NB4 (cell line): Measurements from ENCODE around the gene CPEB2.

Experiments used
- DNase-seq: peaks from one replicate; pipeline ENCODE4 v3.0.0; 2010; ENCODE audit warnings: low read depth
- H3K4me3 ChIP-seq: one replicate; pipeline ENCODE4 v1.5.1; 2011; ENCODE audit warnings: mild to moderate bottlenecking, low read depth, low read length, moderate library complexity
- CTCF ChIP-seq: IDR thresholded peaks from one replicate; pipeline ENCODE4 v1.5.1; 2012; ENCODE audit warnings: low read depth, low read length
- MAX ChIP-seq: IDR thresholded peaks from 2 replicates; pipeline ENCODE4 v1.6.1; 2011; ENCODE audit warnings: low read depth, low read length
- MYC ChIP-seq: IDR thresholded peaks from 2 replicates; pipeline ENCODE4 v1.6.1; 2011; ENCODE audit warnings: low read depth, low read length
- POLR2A ChIP-seq: IDR thresholded peaks from 2 replicates; pipeline ENCODE4 v1.6.1; 2011; ENCODE audit warnings: mild to moderate bottlenecking; ENCODE audit not compliant: insufficient read length; ENCODE audit errors: extremely low read depth

CPEB2 gene

DNA sequence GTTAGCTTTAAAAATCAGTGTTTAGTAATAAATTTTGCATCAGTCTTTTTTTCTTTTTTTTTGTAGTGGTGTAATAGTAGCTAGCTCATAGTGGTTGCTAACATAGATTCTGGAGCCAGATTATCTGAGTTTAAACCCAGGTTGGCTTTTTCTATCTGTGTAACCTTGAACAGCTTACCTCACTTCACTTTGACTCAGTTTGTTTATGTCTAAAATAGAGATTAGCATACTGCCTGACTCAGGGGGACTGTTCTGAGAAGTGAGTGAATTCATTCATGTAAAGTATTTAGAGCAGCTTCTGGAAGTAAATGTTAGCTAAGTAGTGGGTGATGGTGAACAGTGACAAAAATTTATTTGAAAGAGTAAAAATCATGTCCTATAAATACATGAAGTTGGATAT, 32.9 kb downstream of the CPEB2 start:
- no peak overlapping the region for H3K4me3 ChIP-seq
- no peak for DNase-seq
- TF ChIP-seq MYC, result no peak
- TF ChIP-seq CTCF, result no peak
- TF ChIP-seq MAX, result no peak
- no peak for TF ChIP-seq POLR2A

- TF ChIP-seq POLR2A (no peak), CTCF (no peak), MAX (no peak), MYC (no peak)
- no peak overlapping the region for H3K4me3 ChIP-seq
- DNase-seq, result no peak
Measured at GRCh38 chr4:15037923-15038541, 35.8 kb downstream of the CPEB2 start.

DNA sequence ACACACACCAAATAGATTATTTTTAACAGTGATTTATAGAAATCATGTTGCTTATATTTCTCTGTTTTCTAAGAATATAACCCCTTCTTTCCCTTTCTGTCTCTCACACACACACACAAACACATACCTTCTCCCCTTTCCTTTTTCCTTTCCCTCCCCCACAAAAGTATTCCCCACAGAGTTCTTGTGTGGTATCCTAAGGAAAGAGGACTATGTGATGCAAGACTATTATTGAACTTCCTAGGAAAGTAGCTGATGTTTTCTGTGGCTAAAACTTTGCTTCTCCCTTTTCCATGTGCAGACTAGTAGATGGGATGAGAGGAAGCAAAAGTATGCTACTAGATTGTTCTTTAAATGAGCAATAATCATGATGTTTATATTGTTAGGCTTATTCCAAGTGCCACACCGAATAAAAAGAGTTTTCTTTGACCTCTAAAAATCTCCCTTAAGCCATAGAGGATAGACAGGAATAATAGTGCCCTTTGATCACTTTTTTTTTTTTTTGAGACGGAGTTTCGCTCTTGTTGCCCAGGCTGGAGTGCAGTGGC, 38.7 kb downstream of the CPEB2 start:
- TF ChIP-seq MYC, result no peak
- TF ChIP-seq POLR2A, result no peak
- no peak for TF ChIP-seq MAX
- TF ChIP-seq CTCF, result no peak
- DNase-seq, result no peak
- H3K4me3 ChIP-seq, result no peak overlapping the region

DNA sequence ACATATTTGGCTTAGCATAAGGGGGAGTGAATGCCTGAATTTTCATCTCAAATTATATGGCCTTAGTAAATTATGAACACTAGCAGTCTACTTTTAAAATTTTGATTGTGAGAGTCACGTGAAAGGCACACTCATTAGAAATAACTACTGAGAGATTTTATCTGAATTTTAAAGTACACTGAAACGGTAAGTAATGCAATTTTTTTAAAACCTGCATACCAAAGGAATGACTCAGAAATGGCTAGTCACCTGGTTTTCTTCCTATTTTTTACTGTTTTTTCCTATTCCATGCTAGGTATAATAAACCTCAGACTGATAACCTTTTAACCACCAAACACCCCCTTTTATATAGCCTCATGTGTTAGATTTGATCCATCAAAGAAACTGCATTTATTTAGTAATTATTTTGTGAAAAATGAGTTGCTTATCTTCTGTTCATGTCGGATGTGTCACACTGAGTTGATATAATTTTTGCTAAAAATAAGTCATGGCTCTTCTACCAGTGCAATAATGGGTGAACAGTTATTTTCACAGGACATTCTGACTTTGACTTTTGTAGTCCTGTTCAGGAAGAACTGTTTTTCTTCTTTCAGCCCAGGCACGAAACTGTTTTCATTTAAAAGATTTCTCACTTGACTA, 40.4 kb downstream of the CPEB2 start:
- no peak for DNase-seq

DNA sequence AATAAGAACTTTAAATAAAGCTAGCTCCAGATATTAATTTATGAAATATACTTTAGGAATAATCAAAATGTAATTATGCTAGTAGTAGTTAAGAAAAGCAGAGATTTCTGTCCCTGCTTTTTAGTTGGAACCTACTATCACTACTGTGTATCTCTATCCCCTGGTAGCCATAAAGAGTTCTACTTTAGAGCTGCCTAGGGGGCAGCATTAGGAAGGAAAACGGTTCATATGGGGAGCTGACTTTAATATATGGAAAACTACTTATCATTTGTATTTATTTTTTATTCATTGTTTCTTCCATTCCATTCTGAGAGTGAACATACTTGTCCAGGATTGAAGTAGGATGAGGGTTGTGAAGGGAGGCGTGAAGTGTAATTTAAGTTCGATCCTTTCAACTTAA, 40.9 kb downstream of the CPEB2 start:
- H3K4me3 ChIP-seq, result no peak overlapping the region
- TF ChIP-seq MAX, result no peak
- peak; percentile 7 for TF ChIP-seq CTCF
- peak; percentile 14 for DNase-seq

More for the DNA sequence above, 40.4 kb downstream of the CPEB2 start:
- TF ChIP-seq MAX, result no peak
- TF ChIP-seq POLR2A, result no peak
- no peak for TF ChIP-seq MYC
- no peak for TF ChIP-seq CTCF
- no peak overlapping the region for H3K4me3 ChIP-seq
